A549 (cell line): ENCODE measurements around the gene ARHGAP18. TPM values are rescaled to one million over a fixed set of nuclear protein-coding genes. Genes with fewer than 3 reads are reported as not detected.

Source experiments
- ATAC-seq, 2 experiments: fragments of 200-7000 bp in 1 of 2; fragments of >200 bp in 1 of 2; cut with Nextera tagmentation in 1 of 2; cut with Tn5 transposase in 1 of 2; 3 replicates each; pipeline versions ENCODE4 v1.8.0 to v1.9.1; 2018 to 2020; ENCODE audit warnings: mild to moderate bottlenecking in 1 of 2, moderate library complexity in 1 of 2
- CTCF ChIA-PET: fragments of 300-600 bp; sonication (Branson Sonifier 250); formaldehyde crosslinking; extraction: SDS; loops from one replicate; lab custom pipeline; 2021; ENCODE audit warnings: antibody characterized with exemption, inconsistent platforms; lab: Yijun Ruan, JAX
- POLR2A ChIA-PET: fragments of 350-600 bp; formaldehyde crosslinking; extraction: SDS; loops from one replicate; lab custom pipeline; 2021; ENCODE audit warnings: antibody characterized with exemption, inconsistent platforms; lab: Yijun Ruan, JAX
- DNase-seq, 2 experiments: peaks; one replicate each; pipeline versions ENCODE4 v3.0.0 to v3.0.0-alpha.2; 2011 to 2016; ENCODE audit warnings: low read depth in 1 of 2, low spot score in 1 of 2
- FAIRE-seq: peaks from 2 replicates; lab custom pipeline; 2011; peaks lifted over from hg19 to GRCh38; lab: Jason Lieb, UNC
- H3K27ac ChIP-seq, 2 experiments: fragments of >200 bp; sonication (Bioruptor Twin); formaldehyde crosslinking; 3 replicates each; pipeline ENCODE4 v1.5.1; 2016 to 2017
- H3K4me1 ChIP-seq: fragments of >200 bp; sonication (Bioruptor Twin); formaldehyde crosslinking; 3 replicates; pipeline ENCODE4 v1.6.1; 2016
- H3K4me2 ChIP-seq: fragments of >200 bp; sonication (Bioruptor Twin); formaldehyde crosslinking; 3 replicates; pipeline ENCODE4 v1.6.1; 2016
- H3K4me3 ChIP-seq: fragments of >200 bp; sonication (Bioruptor Twin); formaldehyde crosslinking; 3 replicates; pipeline ENCODE4 v1.5.1; 2016
- H3K9me3 ChIP-seq: fragments of >200 bp; sonication (Bioruptor Twin); formaldehyde crosslinking; 3 replicates; pipeline ENCODE4 v1.6.1; 2016
- CBX2 ChIP-seq: fragments of 200-600 bp; sonication (generic); IDR thresholded peaks from 2 replicates; pipeline ENCODE4 v1.6.1; 2016; ENCODE audit warnings: low read depth, mild to moderate bottlenecking, borderline replicate concordance
- CBX8 ChIP-seq: fragments of 200-600 bp; sonication (generic); IDR thresholded peaks from 2 replicates; pipeline ENCODE4 v1.6.1; 2016
- CEBPB ChIP-seq, 2 experiments: fragments of >200 bp in 1 of 2; sonication (Bioruptor Twin) in 1 of 2; formaldehyde crosslinking in 1 of 2; IDR thresholded peaks; 2 replicates each; pipeline ENCODE4 v1.6.1; 2012 to 2016
- EP300 ChIP-seq, 2 experiments: fragments of >200 bp; sonication (Bioruptor Twin); formaldehyde crosslinking; IDR thresholded peaks; 2 replicates in 1 of 2; 3 replicates in 1 of 2; pipeline ENCODE4 v1.6.1; 2016 to 2017
- ESRRA ChIP-seq: fragments of 150-350 bp; IDR thresholded peaks from 2 replicates; pipeline ENCODE4 v1.6.1; 2014; ENCODE audit warnings: mild to moderate bottlenecking, low read length, borderline replicate concordance
- FOSL2 ChIP-seq, 2 experiments: fragments of 450-650 bp in 1 of 2; fragments of >200 bp in 1 of 2; sonication (Bioruptor Twin) in 1 of 2; formaldehyde crosslinking; IDR thresholded peaks; 2 replicates each; pipeline versions ENCODE4 v1.5.0 to v1.6.1; 2016 to 2020; ENCODE audit warnings: mild to moderate bottlenecking in 1 of 2, moderate library complexity in 1 of 2
- GATA3 ChIP-seq: IDR thresholded peaks from 2 replicates; pipeline ENCODE4 v1.6.1; 2012; ENCODE audit warnings: borderline replicate concordance
- HDAC2 ChIP-seq: fragments of 200-600 bp; sonication (generic); IDR thresholded peaks from 2 replicates; pipeline ENCODE4 v1.6.1; 2016
- HEYL ChIP-seq: fragments of 250-450 bp; sonication (Bioruptor Pico); IDR thresholded peaks from 2 replicates; pipeline ENCODE4 v1.8.0; 2021; ENCODE audit warnings: mild to moderate bottlenecking, moderate library complexity
- HOXA7 ChIP-seq: fragments of 250-450 bp; sonication (Bioruptor Pico); IDR thresholded peaks from 2 replicates; pipeline ENCODE4 v1.5.0; 2020; ENCODE audit warnings: mild to moderate bottlenecking, moderate library complexity
- HOXB5 ChIP-seq: fragments of 250-450 bp; sonication (Bioruptor Pico); IDR thresholded peaks from 2 replicates; pipeline ENCODE4 v1.5.0; 2020; ENCODE audit warnings: mild to moderate bottlenecking, moderate library complexity
- JUNB ChIP-seq: fragments of >200 bp; sonication (Bioruptor Twin); formaldehyde crosslinking; IDR thresholded peaks from 2 replicates; pipeline ENCODE4 v1.6.1; 2016
- KDM5A ChIP-seq: fragments of 200-600 bp; sonication (generic); IDR thresholded peaks from 2 replicates; pipeline ENCODE4 v1.6.1; 2016; ENCODE audit warnings: antibody characterized with exemption, mild to moderate bottlenecking
- MAFK ChIP-seq: fragments of 450-650 bp; IDR thresholded peaks from 2 replicates; pipeline ENCODE4 v1.6.1; 2014; ENCODE audit not compliant: partially characterized antibody
- MYC ChIP-seq: IDR thresholded peaks from 2 replicates; pipeline ENCODE4 v1.6.1; 2012; ENCODE audit warnings: mild to moderate bottlenecking, inconsistent platforms, low read length, improper control_type of control experiment, borderline replicate concordance
- NFE2L2 ChIP-seq: fragments of 150-350 bp; conservative IDR thresholded peaks from 2 replicates; pipeline ENCODE4 v1.6.1; 2014; ENCODE audit warnings: low read length
- NPAS2 ChIP-seq: fragments of 250-450 bp; sonication (Bioruptor Pico); IDR thresholded peaks from 2 replicates; pipeline ENCODE4 v1.8.0; 2022; ENCODE audit warnings: mild to moderate bottlenecking, moderate library complexity, borderline replicate concordance
- NR3C1 ChIP-seq: fragments of >200 bp; sonication (Bioruptor Twin); formaldehyde crosslinking; IDR thresholded peaks from 3 replicates; pipeline ENCODE4 v1.6.1; 2017
- POLR2AphosphoS2 ChIP-seq: conservative IDR thresholded peaks from 2 replicates; pipeline ENCODE4 v1.6.1; 2012; ENCODE audit warnings: low read length, improper control_type of control experiment, inconsistent platforms
- RCOR1 ChIP-seq: fragments of 150-350 bp; IDR thresholded peaks from 2 replicates; pipeline ENCODE4 v1.6.1; 2014; ENCODE audit warnings: antibody characterized with exemption, low read length, low read depth
- RFX5 ChIP-seq: fragments of 450-650 bp; IDR thresholded peaks from 2 replicates; pipeline ENCODE4 v1.7.1; 2014; ENCODE audit warnings: antibody characterized with exemption, mild to moderate bottlenecking, moderate library complexity
- TFCP2L1 ChIP-seq: fragments of 250-450 bp; sonication (Bioruptor Pico); IDR thresholded peaks from 2 replicates; pipeline ENCODE4 v1.5.0; 2021; ENCODE audit warnings: mild to moderate bottlenecking
- TP53 ChIP-seq: fragments of 250-450 bp; sonication (Bioruptor Pico); IDR thresholded peaks from 2 replicates; pipeline ENCODE4 v1.5.0; 2021; ENCODE audit warnings: mild to moderate bottlenecking, moderate library complexity
- ZFP36 ChIP-seq: fragments of 450-650 bp; IDR thresholded peaks from 2 replicates; pipeline ENCODE4 v1.6.1; 2014; ENCODE audit warnings: borderline replicate concordance; ENCODE audit not compliant: partially characterized antibody
- ZNF302 ChIP-seq: fragments of 250-450 bp; sonication (Bioruptor Pico); IDR thresholded peaks from 2 replicates; pipeline ENCODE4 v1.9.0; 2021; ENCODE audit warnings: inconsistent platforms, mild to moderate bottlenecking, moderate library complexity
- ZSCAN20 ChIP-seq: fragments of 250-450 bp; sonication (Bioruptor Pico); IDR thresholded peaks from 2 replicates; pipeline ENCODE4 v1.8.0; 2022; ENCODE audit warnings: mild to moderate bottlenecking, moderate library complexity
- WGBS: methylation state at CpG from one replicate; pipeline ENCODE4 v1.1.6; 2017; ENCODE audit errors: missing lambda C conversion rate; 5-methylcytosine and 5-hydroxymethylcytosine counted together
- polyA plus RNA-seq, 4 experiments: library from polyadenylated mRNA; depleted of rRNA in 3 of 4; stranded (reverse); fragments of >200 nt; fragmentation: RNase III in 1 of 4; extraction: RNeasy Plus Mini Kit Qiagen cat#74134 plus additional on column Dnase treatment in 1 of 4; gene quantifications; 2 replicates in 3 of 4; 3 replicates in 1 of 4; pipeline ENCODE4 v1.2.3, GENCODE V29; 2011 to 2017
- TF ChIP-seq, protein P1 (sequence below): fragments of 450-650 bp; IDR thresholded peaks from 2 replicates; pipeline ENCODE4 v1.6.1; 2014; ENCODE audit warnings: antibody characterized with exemption
- TF ChIP-seq, protein P2 (sequence below): fragments of >200 bp; sonication (Bioruptor Twin); formaldehyde crosslinking; IDR thresholded peaks from 2 replicates; pipeline ENCODE4 v1.6.1; 2016
- TF ChIP-seq, protein P3 (sequence below): fragments of >200 bp; sonication (Bioruptor Twin); formaldehyde crosslinking; IDR thresholded peaks from 3 replicates; pipeline ENCODE4 v1.5.1; 2016
- TF ChIP-seq, protein P4 (sequence below): IDR thresholded peaks from 2 replicates; pipeline ENCODE4 v1.6.1; 2012; ENCODE audit warnings: low read depth, borderline replicate concordance

ARHGAP18 gene
- polyA plus RNA-seq, 2 of the 4 experiments (the other 2 are of a cell fraction) = 11.2 to 16.7 TPM

DNA sequence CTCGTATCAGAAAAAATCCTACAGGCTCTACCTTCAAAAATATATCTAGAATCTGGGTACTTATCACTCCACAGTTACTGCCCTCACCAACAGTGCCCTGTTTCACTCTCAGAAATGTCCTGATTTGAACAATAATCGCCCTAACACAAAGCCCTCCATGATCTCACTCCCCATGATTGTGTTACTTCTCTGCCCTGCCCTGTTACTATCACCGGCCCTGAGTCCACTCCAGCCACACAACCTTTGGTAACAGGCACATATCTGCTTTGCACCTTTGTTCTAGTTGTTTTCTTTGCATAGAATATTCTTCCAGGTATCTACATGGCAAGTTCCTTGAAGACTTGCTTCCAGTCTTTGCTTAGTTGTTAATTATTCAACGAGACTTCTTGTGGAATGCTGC is 142.0 kb downstream of the ARHGAP18 start:
- ATAC-seq (no peak), FAIRE-seq (no peak), DNase-seq (no peak)
- TF ChIP-seq, protein P1, sequence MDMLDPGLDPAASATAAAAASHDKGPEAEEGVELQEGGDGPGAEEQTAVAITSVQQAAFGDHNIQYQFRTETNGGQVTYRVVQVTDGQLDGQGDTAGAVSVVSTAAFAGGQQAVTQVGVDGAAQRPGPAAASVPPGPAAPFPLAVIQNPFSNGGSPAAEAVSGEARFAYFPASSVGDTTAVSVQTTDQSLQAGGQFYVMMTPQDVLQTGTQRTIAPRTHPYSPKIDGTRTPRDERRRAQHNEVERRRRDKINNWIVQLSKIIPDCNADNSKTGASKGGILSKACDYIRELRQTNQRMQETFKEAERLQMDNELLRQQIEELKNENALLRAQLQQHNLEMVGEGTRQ = no peak
- TF ChIP-seq HDAC2 (no peak), EP300 (IDR thresholded peaks at IDR 0.05) (no peak), CEBPB (IDR thresholded peaks at IDR 0.05) (no peak), NPAS2 (CRISPR knock-in tag) (no peak), RCOR1 (no peak), MAFK (no peak), HOXA7 (CRISPR knock-in tag) (no peak), ZNF302 (no peak), ZFP36 (no peak), POLR2AphosphoS2 (no peak), NFE2L2 (no peak), ESRRA (no peak), TFCP2L1 (CRISPR knock-in tag) (no peak)
- TF ChIP-seq, protein P2, sequence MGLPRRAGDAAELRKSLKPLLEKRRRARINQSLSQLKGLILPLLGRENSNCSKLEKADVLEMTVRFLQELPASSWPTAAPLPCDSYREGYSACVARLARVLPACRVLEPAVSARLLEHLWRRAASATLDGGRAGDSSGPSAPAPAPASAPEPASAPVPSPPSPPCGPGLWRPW = no peak
- CTCF ChIA-PET = no interaction called here
- Histone ChIP-seq H3K4me1 (no peaks in the 10 kb centered on the region), H3K27ac (no peak overlapping the region), H3K4me3 (no peak overlapping the region), H3K9me3 (no peaks in the 10 kb centered on the region), H3K4me2 (no peak overlapping the region)
- 57% methylated on average over 4 of the region's 4 CpGs for WGBS
- POLR2A ChIA-PET = no interaction called here

DNA sequence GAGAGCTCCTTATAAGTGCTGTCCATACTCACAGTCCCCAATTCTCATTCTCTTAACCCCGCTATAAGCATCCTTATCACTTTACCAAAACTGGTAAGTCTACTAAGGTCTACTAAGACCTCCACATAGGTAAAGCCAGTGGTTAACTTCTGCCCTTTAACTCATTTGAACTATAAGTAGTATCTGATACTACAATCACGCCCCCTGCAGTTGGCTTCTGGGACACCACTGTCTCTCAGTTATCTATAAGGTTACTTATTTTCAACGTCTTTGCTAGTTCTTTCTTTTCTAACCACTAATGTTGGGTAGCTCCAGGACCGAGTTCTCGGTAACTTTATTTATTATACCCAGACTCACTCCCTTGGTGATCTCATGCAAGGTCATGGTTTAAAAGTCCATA is 142.6 kb downstream of the ARHGAP18 start:
- H3K4me2 ChIP-seq = no peak overlapping the region
- no peaks in the 10 kb centered on the region for H3K4me1 ChIP-seq
- no peak overlapping the region for H3K27ac ChIP-seq
- H3K9me3 ChIP-seq = no peaks in the 10 kb centered on the region
- no peak for TF ChIP-seq KDM5A
- TF ChIP-seq, protein P3, sequence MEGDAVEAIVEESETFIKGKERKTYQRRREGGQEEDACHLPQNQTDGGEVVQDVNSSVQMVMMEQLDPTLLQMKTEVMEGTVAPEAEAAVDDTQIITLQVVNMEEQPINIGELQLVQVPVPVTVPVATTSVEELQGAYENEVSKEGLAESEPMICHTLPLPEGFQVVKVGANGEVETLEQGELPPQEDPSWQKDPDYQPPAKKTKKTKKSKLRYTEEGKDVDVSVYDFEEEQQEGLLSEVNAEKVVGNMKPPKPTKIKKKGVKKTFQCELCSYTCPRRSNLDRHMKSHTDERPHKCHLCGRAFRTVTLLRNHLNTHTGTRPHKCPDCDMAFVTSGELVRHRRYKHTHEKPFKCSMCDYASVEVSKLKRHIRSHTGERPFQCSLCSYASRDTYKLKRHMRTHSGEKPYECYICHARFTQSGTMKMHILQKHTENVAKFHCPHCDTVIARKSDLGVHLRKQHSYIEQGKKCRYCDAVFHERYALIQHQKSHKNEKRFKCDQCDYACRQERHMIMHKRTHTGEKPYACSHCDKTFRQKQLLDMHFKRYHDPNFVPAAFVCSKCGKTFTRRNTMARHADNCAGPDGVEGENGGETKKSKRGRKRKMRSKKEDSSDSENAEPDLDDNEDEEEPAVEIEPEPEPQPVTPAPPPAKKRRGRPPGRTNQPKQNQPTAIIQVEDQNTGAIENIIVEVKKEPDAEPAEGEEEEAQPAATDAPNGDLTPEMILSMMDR = 0 out of 3 replicates have a peak, but pooled peaks have one; percentile 20
- TF ChIP-seq FOSL2 (IDR thresholded peaks at IDR 0.05) = no peak
- TF ChIP-seq FOSL2 (CRISPR knock-in tag; IDR thresholded peaks at IDR 0.05) = no peak
- no peak for TF ChIP-seq GATA3
- TF ChIP-seq HOXA7 (CRISPR knock-in tag) = no peak
- TF ChIP-seq CBX2 = no peak
- H3K4me3 ChIP-seq = no peak overlapping the region
- ATAC-seq (no peak), FAIRE-seq (no peak), DNase-seq (peak in 1 of 2 experiments; percentile 11)
- WGBS = 78% methylated on average over 5 of the region's 5 CpGs
- POLR2A ChIA-PET = no interaction called here
- CTCF ChIA-PET = interaction anchor here (1.0 kb wide), 1 partner anchor 66 kb away, joined by 3 read pairs; no protein-coding TSS in a partner anchor

DNA sequence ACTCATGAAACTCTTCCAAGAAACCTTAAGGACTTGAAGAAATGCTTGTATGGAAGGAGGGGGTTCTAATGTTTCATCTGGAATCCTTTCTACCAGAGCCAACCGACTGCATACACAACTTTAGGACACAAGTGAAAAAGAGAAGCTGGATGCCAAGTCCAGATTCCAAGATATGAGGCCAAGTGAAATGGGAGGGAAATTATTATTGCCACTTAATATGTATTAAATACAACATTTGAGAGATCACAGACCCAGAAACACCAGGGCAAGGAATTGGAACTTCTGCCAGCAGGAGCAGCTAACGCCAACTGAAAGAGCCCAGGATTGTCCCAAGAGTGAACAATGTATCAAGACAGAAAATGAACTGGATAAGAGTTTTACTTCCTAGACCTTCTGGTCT is 144.2 kb downstream of the ARHGAP18 start:
- H3K9me3 ChIP-seq = no peaks in the 10 kb centered on the region
- no peak overlapping the region for H3K4me3 ChIP-seq
- TF ChIP-seq TP53 (no peak), FOSL2 (IDR thresholded peaks at IDR 0.05) (no peak), FOSL2 (CRISPR knock-in tag; IDR thresholded peaks at IDR 0.05) (no peak), MAFK (no peak), ZSCAN20 (CRISPR knock-in tag) (no peak), MYC (no peak), KDM5A (no peak), HEYL (no peak), CBX8 (no peak), JUNB (no peak), RCOR1 (no peak), HOXB5 (CRISPR knock-in tag) (no peak), CEBPB (IDR thresholded peaks at IDR 0.05) (no peak), HDAC2 (no peak), RFX5 (no peak), NR3C1 (no peak)
- TF ChIP-seq, protein P4, sequence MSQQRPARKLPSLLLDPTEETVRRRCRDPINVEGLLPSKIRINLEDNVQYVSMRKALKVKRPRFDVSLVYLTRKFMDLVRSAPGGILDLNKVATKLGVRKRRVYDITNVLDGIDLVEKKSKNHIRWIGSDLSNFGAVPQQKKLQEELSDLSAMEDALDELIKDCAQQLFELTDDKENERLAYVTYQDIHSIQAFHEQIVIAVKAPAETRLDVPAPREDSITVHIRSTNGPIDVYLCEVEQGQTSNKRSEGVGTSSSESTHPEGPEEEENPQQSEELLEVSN = no peak
- TF ChIP-seq, protein P1 = no peak
- no peak for ATAC-seq
- H3K27ac ChIP-seq = no peak overlapping the region
- DNase-seq = no peak
- no peak for FAIRE-seq
- ChIA-PET CTCF (interaction anchor here (1.0 to 1.4 kb wide), 2 partner anchors 9 to 66 kb away, joined by 3 read pairs; no protein-coding TSS in a partner anchor), POLR2A (no interaction called here)
- 80% methylated on average over 2 of the region's 2 CpGs for WGBS
- no peaks in the 10 kb centered on the region for H3K4me1 ChIP-seq
- no peak overlapping the region for H3K4me2 ChIP-seq
